K562 (cell line): ENCODE measurements around the gene RGS7. TPM values are rescaled to one million over a fixed set of nuclear protein-coding genes. Genes with fewer than 3 reads are reported as not detected.

ENCODE experiments used
- ATAC-seq: fragments of 200-7000 bp; cut with Tn5 transposase; 3 replicates; pipeline ENCODE4 v1.9.1; 2020; ENCODE audit warnings: moderate library complexity
- BruUV-seq: library from RNA; stranded (reverse); fragments of 400-500 nt; replicated peaks from 2 replicates; lab custom pipeline; 2021; lab: Mats Ljungman, UMichigan
- CTCF ChIA-PET: fragments of 300-600 bp; formaldehyde crosslinking; extraction: SDS; loops from one replicate; lab custom pipeline; 2021; ENCODE audit warnings: low intra/inter-chr PET ratio; lab: Yijun Ruan, JAX
- POLR2A ChIA-PET: fragments of 300-600, 350-650 bp; sonication (Branson Sonifier 250); formaldehyde crosslinking; extraction: SDS; loops from one replicate; lab custom pipeline; 2021; ENCODE audit warnings: antibody characterized with exemption, inconsistent platforms; lab: Yijun Ruan, JAX
- DNase-seq, 4 experiments: peaks; one replicate each; pipeline versions ENCODE4 v3.0.0 to v3.0.0-alpha.2; 2011 to 2018; ENCODE audit warnings: low spot score in 3 of 4, mixed read lengths in 3 of 4; ENCODE audit errors: extremely low read depth in 1 of 4
- FAIRE-seq: peaks from 2 replicates; lab custom pipeline; 2011; peaks lifted over from hg19 to GRCh38; lab: Jason Lieb, UNC
- H2AFZ ChIP-seq: 2 replicates; pipeline ENCODE4 v1.6.0; 2011; ENCODE audit warnings: low read depth, low read length, control low read depth, inconsistent platforms
- H3K27ac ChIP-seq: fragments of 200-600 bp; 3 replicates; pipeline ENCODE4 v1.8.0; 2011; ENCODE audit warnings: low read depth, mild to moderate bottlenecking, control low read depth, inconsistent platforms, low read length, moderate library complexity, mixed read lengths; ENCODE audit errors: extremely low read depth
- H3K27me3 ChIP-seq, 2 experiments: fragments of 300-600 bp in 1 of 2; 2 replicates in 1 of 2; 3 replicates in 1 of 2; pipeline versions ENCODE4 v1.6.0 to v1.8.0; 2011; ENCODE audit warnings: inconsistent platforms in 2 of 2, low read length in 2 of 2, mild to moderate bottlenecking in 1 of 2, mixed read lengths in 1 of 2, moderate library complexity in 1 of 2; ENCODE audit not compliant: control insufficient read depth in 2 of 2, insufficient read depth in 2 of 2
- H3K36me3 ChIP-seq: fragments of 300-600 bp; 3 replicates; pipeline ENCODE4 v1.8.0; 2011; ENCODE audit warnings: mild to moderate bottlenecking, low read length, inconsistent platforms; ENCODE audit not compliant: control insufficient read depth, insufficient read depth
- H3K4me1 ChIP-seq, 2 experiments: fragments of 200-600 bp in 1 of 2; replicated peaks in 1 of 2; 2 replicates in 1 of 2; 3 replicates in 1 of 2; pipeline versions ENCODE4 v1.5.1 to v1.8.0; 2011; ENCODE audit warnings: inconsistent platforms in 2 of 2, low read length in 2 of 2, mild to moderate bottlenecking in 1 of 2, mixed read lengths in 1 of 2, moderate library complexity in 1 of 2; ENCODE audit not compliant: control insufficient read depth in 2 of 2, insufficient read depth in 2 of 2
- H3K4me2 ChIP-seq: 2 replicates; pipeline ENCODE4 v1.6.1; 2011; ENCODE audit warnings: low read length, control low read depth, inconsistent platforms, mixed read lengths; ENCODE audit not compliant: insufficient read depth
- H3K4me3 ChIP-seq: fragments of 200-600 bp; sonication (generic), shearing (Covaris generic); 2 replicates; pipeline ENCODE4 v1.5.1; 2016; ENCODE audit warnings: control low read depth, inconsistent platforms
- H3K79me2 ChIP-seq: fragments of 200-600 bp; 3 replicates; pipeline ENCODE4 v1.8.0; 2011; ENCODE audit warnings: low read length, inconsistent platforms; ENCODE audit not compliant: control insufficient read depth, insufficient read depth
- H3K9ac ChIP-seq, 2 experiments: 2 replicates each; pipeline versions ENCODE4 v1.6.0 to v1.6.1; 2011; ENCODE audit warnings: low read depth in 2 of 2, low read length in 2 of 2, control low read depth in 1 of 2, inconsistent platforms in 1 of 2, mild to moderate bottlenecking in 1 of 2, mixed read lengths in 1 of 2; ENCODE audit not compliant: insufficient read depth in 1 of 2
- H3K9me1 ChIP-seq: one replicate; pipeline ENCODE4 v1.6.0; 2011; ENCODE audit warnings: inconsistent platforms, mild to moderate bottlenecking, low read length, moderate library complexity; ENCODE audit not compliant: control insufficient read depth, insufficient read depth
- H3K9me3 ChIP-seq: replicated peaks from 2 replicates; pipeline ENCODE4 v1.5.1; 2011; ENCODE audit warnings: low read depth, low read length, inconsistent platforms; ENCODE audit not compliant: control insufficient read depth, insufficient read depth
- H4K20me1 ChIP-seq: replicated peaks from 2 replicates; pipeline ENCODE4 v1.6.1; 2011; ENCODE audit warnings: low read length, inconsistent platforms, mixed read lengths; ENCODE audit not compliant: control insufficient read depth, insufficient read depth
- CBFB ChIP-seq: sonication (generic); formaldehyde crosslinking; IDR thresholded peaks from 2 replicates; pipeline ENCODE4 v1.4.0; 2020; ENCODE audit warnings: mild to moderate bottlenecking, missing genetic modification reagents
- ELF1 ChIP-seq: fragments of 200-800 bp; sonication (Bioruptor generic); IDR thresholded peaks from 2 replicates; pipeline ENCODE4 v1.6.1; 2016; ENCODE audit warnings: missing genetic modification characterization, missing compliant biosample characterization
- MAZ ChIP-seq, 2 experiments: fragments of 450-650 bp in 1 of 2; sonication (generic) in 1 of 2; formaldehyde crosslinking; IDR thresholded peaks in 1 of 2; conservative IDR thresholded peaks in 1 of 2; 2 replicates each; pipeline versions ENCODE4 v1.4.0 to v1.5.0; 2020; ENCODE audit warnings: mild to moderate bottlenecking in 1 of 2, missing genetic modification reagents in 1 of 2
- PTTG1 ChIP-seq: fragments of 450-650 bp; IDR thresholded peaks from 2 replicates; pipeline ENCODE4 v1.6.1; 2016; ENCODE audit warnings: low read depth, mild to moderate bottlenecking, missing genetic modification characterization, missing compliant biosample characterization
- WGBS: fragments of 100-300 bp; shearing (Covaris generic); methylation state at CpG from one replicate; pipeline ENCODE4 v1.1.6; 2016; ENCODE audit warnings: low coverage, mixed read lengths; ENCODE audit not compliant: insufficient coverage; ENCODE audit errors: missing lambda C conversion rate; 5-methylcytosine and 5-hydroxymethylcytosine counted together
- in situ Hi-C: fragments of 300-500 bp; cut with MboI; formaldehyde crosslinking; loops from 4 replicates; pipeline ENCODE4 v1.15.0; 2018; ENCODE audit warnings: inconsistent platforms, mixed read lengths
- intact Hi-C: fragments of 100-400 bp; cut with micrococcal nuclease; formaldehyde crosslinking; loops from 2 replicates; pipeline ENCODE4 v1.14.2; 2022
- polyA plus RNA-seq, 8 experiments: library from polyadenylated mRNA; depleted of rRNA in 4 of 8; stranded (reverse) in 5 of 8; unstranded in 3 of 8; fragments of >200 nt; fragmentation: Nextera tagmentation in 2 of 8; fragmentation: Illumina TruSeq in 1 of 8; extraction: Ambion mirVana in 2 of 8; extraction: Trizol in 1 of 8; gene quantifications; 2 replicates each; pipeline versions ENCODE4 v1.2.1 to v1.2.3, GENCODE V29; 2011 to 2014; ENCODE audit warnings: inconsistent platforms in 1 of 8, missing spikeins in 1 of 8
- total RNA-seq, 7 experiments: library from RNA; depleted of rRNA in 6 of 7; stranded (reverse); fragments of >200 nt in 6 of 7; fragmentation: Illumina TruSeq in 2 of 7; extraction: Trizol in 2 of 7; gene quantifications; 2 replicates each; pipeline versions ENCODE4 v1.2.1 to v1.2.3, GENCODE V29; 2011 to 2021; ENCODE audit warnings: low replicate concordance in 1 of 7
- TF ChIP-seq, protein P1 (sequence below): fragments of 250-450 bp; sonication (Bioruptor Pico); IDR thresholded peaks from 2 replicates; pipeline ENCODE4 v1.6.1; 2021; ENCODE audit warnings: mild to moderate bottlenecking
- TF ChIP-seq, protein P2 (sequence below): fragments of 450-650 bp; formaldehyde crosslinking; IDR thresholded peaks from 2 replicates; pipeline ENCODE4 v1.4.0; 2022; ENCODE audit warnings: missing genetic modification characterization

Gene RGS7
- total and polyA plus RNA-seq, 9 of the 15 experiments (the other 6 are each of a cell fraction or from before 2014, with no cell fraction given), result not detected

DNA sequence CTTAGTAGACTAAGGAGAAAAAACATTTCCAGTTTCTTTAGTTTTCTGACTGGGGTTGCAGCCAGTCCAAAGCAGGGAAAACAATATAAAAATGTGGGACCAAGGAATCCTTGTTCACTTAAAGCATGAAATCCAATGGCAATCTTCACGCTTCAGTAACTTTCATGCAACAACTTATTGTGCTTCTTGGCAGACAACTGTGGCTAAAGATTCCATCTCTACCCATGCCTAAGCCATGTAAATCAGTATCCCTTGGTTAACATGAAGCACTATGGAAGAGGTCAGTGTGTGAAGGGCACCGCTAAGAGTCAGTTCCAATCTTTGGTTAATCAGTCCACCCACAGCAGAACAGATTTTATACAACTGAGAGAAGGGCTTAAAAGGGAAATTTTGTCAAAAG lies 543.3 kb downstream of the RGS7 start:
- WGBS, result 4% methylated on average over 2 of the region's 2 CpGs
- H3K79me2 ChIP-seq, result no peaks in the 10 kb centered on the region
- H3K9ac ChIP-seq, result no peak overlapping the region
- H3K36me3 ChIP-seq, result no peaks in the 10 kb centered on the region
- ATAC-seq (no peak), FAIRE-seq (no peak), DNase-seq (no peak)
- H2AFZ ChIP-seq, result no peak overlapping the region
- ChIA-PET CTCF (no interaction called here), POLR2A (no interaction called here)
- no peak for TF ChIP-seq ELF1 (tag)
- TF ChIP-seq CBFB (CRISPR knock-in tag), result no peak
- TF ChIP-seq, protein P1, sequence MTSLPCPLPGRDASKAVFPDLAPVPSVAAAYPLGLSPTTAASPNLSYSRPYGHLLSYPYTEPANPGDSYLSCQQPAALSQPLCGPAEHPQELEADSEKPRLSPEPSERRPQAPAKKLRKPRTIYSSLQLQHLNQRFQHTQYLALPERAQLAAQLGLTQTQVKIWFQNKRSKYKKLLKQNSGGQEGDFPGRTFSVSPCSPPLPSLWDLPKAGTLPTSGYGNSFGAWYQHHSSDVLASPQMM (CRISPR knock-in tag), result no peak
- TF ChIP-seq MAZ (CRISPR knock-in tag; conservative IDR thresholded peaks at IDR 0.05 in 1 of 2, IDR thresholded peaks at IDR 0.05 in 1 of 2), result no peak
- no peak for TF ChIP-seq PTTG1 (tag)
- TF ChIP-seq, protein P2, sequence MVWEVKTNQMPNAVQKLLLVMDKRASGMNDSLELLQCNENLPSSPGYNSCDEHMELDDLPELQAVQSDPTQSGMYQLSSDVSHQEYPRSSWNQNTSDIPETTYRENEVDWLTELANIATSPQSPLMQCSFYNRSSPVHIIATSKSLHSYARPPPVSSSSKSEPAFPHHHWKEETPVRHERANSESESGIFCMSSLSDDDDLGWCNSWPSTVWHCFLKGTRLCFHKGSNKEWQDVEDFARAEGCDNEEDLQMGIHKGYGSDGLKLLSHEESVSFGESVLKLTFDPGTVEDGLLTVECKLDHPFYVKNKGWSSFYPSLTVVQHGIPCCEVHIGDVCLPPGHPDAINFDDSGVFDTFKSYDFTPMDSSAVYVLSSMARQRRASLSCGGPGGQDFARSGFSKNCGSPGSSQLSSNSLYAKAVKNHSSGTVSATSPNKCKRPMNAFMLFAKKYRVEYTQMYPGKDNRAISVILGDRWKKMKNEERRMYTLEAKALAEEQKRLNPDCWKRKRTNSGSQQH (CRISPR knock-in tag), result no peak
- no peak overlapping the region for H3K4me3 ChIP-seq
- H3K4me2 ChIP-seq, result no peak overlapping the region
- H3K27me3 ChIP-seq, result no peaks in the 10 kb centered on the region
- no peaks in the 10 kb centered on the region for H4K20me1 ChIP-seq
- intact Hi-C loops (no loop called here), in situ Hi-C loops (no loop called here)
- H3K27ac ChIP-seq, result no peak overlapping the region
- no peaks in the 10 kb centered on the region for H3K4me1 ChIP-seq
- no peaks in the 10 kb centered on the region for H3K9me1 ChIP-seq
- H3K9me3 ChIP-seq, result no peaks in the 10 kb centered on the region
- no TSS peak for BruUV-seq
